Fibroblast of the aortic adventitia (primary cell): ENCODE data around the gene SH2D2A. TPM values are rescaled to one million over a fixed set of nuclear protein-coding genes. Genes with fewer than 3 reads are reported as not detected.

Source experiments
- DNase-seq: peaks from one replicate; pipeline ENCODE4 v3.0.0-alpha.2; 2010; ENCODE audit warnings: low read depth
- H3K4me3 ChIP-seq: 2 replicates; pipeline ENCODE4 v1.5.1; 2011; ENCODE audit warnings: low read depth, mild to moderate bottlenecking, control low read depth, low read length, moderate library complexity
- CTCF ChIP-seq: IDR thresholded peaks from 2 replicates; pipeline ENCODE4 v1.5.1; 2011; ENCODE audit warnings: mild to moderate bottlenecking, low read length, control low read depth, inconsistent platforms; ENCODE audit not compliant: insufficient read depth
- total RNA-seq: library from RNA; depleted of rRNA; stranded (reverse); fragments of >200 nt; gene quantifications from 2 replicates; pipeline ENCODE4 v1.2.3, GENCODE V29; 2012; ENCODE audit warnings: low replicate concordance

The SH2D2A gene
- total RNA-seq, 1 donor = not detected

- no peak for DNase-seq
- no peak overlapping the region for H3K4me3 ChIP-seq
- TF ChIP-seq CTCF = no peak
These were observed 20.9 kb downstream of the SH2D2A start for GRCh38 chr1:156795787-156796186.

- TF ChIP-seq CTCF = no peak
- H3K4me3 ChIP-seq = no peak overlapping the region
- DNase-seq = no peak
These were observed 21.3 kb downstream of the SH2D2A start for GRCh38 chr1:156795374-156795733.

DNA sequence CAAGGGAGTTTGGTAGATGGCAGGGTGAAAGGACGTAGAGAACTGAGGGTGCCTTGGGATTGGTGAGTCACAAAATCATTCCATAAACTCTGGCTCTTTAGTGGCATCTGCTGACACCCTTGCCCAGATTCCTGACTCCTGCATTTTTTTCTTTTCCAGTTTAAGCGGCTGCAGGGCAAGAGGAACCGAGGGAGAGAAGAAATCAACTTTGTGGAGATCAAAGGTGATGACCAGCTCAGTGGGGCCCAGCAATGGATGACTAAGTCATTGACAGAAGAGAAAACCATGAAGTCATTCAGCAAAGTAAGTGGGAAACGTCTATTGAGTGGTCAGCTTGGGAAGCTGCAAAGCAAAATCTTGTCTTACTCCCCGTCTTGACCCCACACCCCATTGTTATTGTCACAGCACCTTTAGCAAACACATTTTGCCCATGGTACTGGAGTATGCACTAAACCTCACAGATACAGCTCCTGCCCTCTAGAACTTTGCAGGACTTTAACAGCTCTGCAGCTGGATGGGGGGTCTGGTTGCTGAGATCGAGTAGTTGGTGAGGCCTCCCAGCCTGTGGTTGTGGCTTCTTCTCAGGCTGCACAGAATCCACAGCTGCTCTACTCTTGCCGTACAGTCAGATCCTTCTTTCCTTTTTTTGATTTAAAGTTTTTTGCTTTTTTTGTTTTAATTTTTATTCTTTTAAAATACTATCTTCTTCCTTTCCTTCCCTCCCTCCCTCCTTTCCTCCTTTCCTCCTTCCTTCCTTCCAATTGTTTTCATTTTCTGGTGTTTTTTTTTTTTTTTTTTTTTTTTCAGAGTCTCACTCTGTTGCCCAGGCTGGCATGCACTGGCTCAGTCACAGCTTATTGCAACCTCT lies 21.9 kb downstream of the SH2D2A start:
- no peak for DNase-seq
- no peak overlapping the region for H3K4me3 ChIP-seq
- TF ChIP-seq CTCF = no peak

DNA sequence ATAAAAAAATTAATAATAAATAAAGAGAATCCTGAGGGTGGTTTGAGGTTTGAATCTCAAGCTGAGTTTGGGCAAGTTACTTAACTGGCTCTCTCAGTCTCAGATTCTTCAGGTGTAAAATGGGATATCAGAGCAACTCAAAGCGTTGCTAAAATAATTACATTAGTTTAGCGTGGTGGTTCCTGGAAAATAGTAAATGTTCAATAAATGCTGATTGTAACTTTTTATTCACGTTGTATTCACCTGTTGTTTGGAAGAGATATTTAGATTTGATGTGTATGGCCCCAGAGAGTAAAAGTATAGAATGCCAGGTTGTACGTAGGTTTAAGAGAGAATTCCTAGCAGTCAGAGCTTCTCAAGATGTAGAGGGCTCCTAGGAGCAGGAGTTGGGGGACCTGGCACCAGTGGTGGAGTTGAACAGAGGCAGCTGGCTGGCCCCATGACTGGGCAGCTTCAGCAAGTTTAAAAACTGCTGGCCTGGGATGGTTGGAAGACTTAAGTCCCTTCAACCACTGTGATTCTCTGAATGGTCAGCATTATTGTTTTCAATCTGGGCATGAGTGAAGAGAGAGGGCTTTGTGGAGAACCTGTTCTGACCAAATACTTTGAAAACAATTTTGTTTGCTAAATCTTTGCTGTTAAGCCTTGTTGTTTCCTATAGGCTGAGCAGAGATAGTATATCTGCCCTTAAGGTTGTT lies 26.9 kb downstream of the SH2D2A start:
- no peak for DNase-seq
- no peak for TF ChIP-seq CTCF
- H3K4me3 ChIP-seq = no peak overlapping the region

GRCh38 chr1:156788136-156788535 lies 28.5 kb downstream of the SH2D2A start:
- no peak for TF ChIP-seq CTCF
- DNase-seq = no peak
- no peak overlapping the region for H3K4me3 ChIP-seq

DNA sequence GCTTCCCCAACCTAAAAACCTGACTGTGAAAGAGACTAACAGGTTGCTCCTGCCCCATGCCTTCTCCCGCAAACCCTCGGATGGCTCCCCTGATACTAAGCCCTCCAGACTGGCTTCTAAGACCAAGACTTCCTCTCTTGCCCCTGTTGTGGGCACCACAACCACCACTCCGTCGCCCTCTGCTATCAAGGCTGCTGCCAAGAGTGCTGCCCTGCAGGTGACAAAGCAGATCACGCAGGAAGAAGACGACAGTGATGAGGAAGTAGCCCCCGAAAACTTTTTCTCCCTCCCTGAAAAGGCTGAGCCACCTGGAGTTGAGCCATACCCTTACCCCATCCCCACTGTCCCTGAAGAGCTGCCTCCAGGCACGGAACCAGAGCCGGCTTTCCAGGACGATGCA lies 30.0 kb downstream of the SH2D2A start:
- no peak overlapping the region for H3K4me3 ChIP-seq
- TF ChIP-seq CTCF = no peak
- no peak for DNase-seq
